Sigmoid colon (tissue), 4 donors: ENCODE results near the gene HSD17B8.

Experiments used
- EP300 ChIP-seq, 4 donors: sonication (generic); formaldehyde crosslinking; IDR thresholded peaks; one replicate each; pipeline ENCODE4 v1.6.1; 2017; ENCODE audit warnings: antibody characterized with exemption in 4 of 4
- POLR2A ChIP-seq, 2 donors: fragments of 450-650 bp; IDR thresholded peaks; one replicate each; pipeline ENCODE4 v1.6.1; 2016; ENCODE audit warnings: antibody characterized with exemption in 2 of 2, mild to moderate bottlenecking in 2 of 2, moderate library complexity in 2 of 2
- POLR2AphosphoS5 ChIP-seq, 4 donors: sonication (generic); formaldehyde crosslinking; IDR thresholded peaks; one replicate each; pipeline ENCODE4 v1.6.1; 2017; ENCODE audit warnings: antibody characterized with exemption in 4 of 4
- TF ChIP-seq, protein P1 (sequence below), 4 experiments: fragments of 450-650 bp in 3 of 4; fragments of 200-600 bp in 1 of 4; IDR thresholded peaks; one replicate each; pipeline ENCODE4 v1.5.1; 2016 to 2019; ENCODE audit warnings: antibody characterized with exemption in 4 of 4, mild to moderate bottlenecking in 3 of 4, moderate library complexity in 2 of 4

DNA sequence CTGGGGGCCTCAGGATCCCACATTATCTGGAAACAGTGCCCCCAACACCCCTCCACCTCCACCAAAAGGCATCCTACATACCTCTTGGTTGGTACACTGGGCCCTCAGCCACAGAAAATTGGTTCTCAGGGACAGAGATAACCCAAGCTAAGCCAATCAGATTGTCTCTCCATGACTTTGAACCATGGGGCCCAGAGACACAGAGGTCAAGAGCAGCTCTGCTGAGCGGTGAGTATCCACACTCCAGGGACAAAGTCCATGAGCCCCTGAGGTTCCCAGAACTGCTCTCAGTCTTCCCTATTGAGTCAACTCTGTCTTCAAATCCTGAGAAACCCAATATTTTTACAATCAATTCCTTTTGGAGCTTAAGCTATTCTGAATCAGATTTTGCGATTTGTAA lies 47.5 kb upstream of the HSD17B8 start:
- TF ChIP-seq, protein P1, sequence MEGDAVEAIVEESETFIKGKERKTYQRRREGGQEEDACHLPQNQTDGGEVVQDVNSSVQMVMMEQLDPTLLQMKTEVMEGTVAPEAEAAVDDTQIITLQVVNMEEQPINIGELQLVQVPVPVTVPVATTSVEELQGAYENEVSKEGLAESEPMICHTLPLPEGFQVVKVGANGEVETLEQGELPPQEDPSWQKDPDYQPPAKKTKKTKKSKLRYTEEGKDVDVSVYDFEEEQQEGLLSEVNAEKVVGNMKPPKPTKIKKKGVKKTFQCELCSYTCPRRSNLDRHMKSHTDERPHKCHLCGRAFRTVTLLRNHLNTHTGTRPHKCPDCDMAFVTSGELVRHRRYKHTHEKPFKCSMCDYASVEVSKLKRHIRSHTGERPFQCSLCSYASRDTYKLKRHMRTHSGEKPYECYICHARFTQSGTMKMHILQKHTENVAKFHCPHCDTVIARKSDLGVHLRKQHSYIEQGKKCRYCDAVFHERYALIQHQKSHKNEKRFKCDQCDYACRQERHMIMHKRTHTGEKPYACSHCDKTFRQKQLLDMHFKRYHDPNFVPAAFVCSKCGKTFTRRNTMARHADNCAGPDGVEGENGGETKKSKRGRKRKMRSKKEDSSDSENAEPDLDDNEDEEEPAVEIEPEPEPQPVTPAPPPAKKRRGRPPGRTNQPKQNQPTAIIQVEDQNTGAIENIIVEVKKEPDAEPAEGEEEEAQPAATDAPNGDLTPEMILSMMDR (IDR thresholded peaks at IDR 0.05), result no peak
- TF ChIP-seq EP300 (IDR thresholded peaks at IDR 0.05) (no peak), POLR2A (IDR thresholded peaks at IDR 0.05) (no peak), POLR2AphosphoS5 (IDR thresholded peaks at IDR 0.05) (no peak)
